DMS153 treated with DMSO at 0.1 percent for 48 hours (cell line): ENCODE measurements around the gene OR5V1.
"Not testable (repeated sequence)": the region's sequence is repeated elsewhere in the genome, so short reads cannot be mapped to it uniquely, and the experiment has no call there.

Experiments used
- DNase-seq: peaks from one replicate; lab custom pipeline; 2025; ENCODE audit not compliant: unreplicated experiment; lab: John Stamatoyannopoulos, UW

OR5V1 gene

GRCh38 chr6:29368765-29369164 is at the start of gene OR5V1:
TSS of gene OR5V1 (minus strand) at chr6:29368865. CDS start at chr6:29356195, 12,670 bp downstream.
- DNase-seq: no peak

GRCh38 chr6:29414588-29414987 is 45.9 kb upstream of the OR5V1 start, which contains the start of gene OR12D1:
TSS of gene OR12D1 (plus strand) at chr6:29414928.
- DNase-seq: no peak

- DNase-seq: no peak
These were observed 35.1 kb upstream of the OR5V1 start for GRCh38 chr6:29403801-29404200.

GRCh38 chr6:29399525-29399924 is 30.9 kb upstream of the OR5V1 start:
- no peak for DNase-seq

- DNase-seq: no peak
These were observed 26.7 kb upstream of the OR5V1 start, which contains the start of gene OR12D2 for GRCh38 chr6:29395331-29395730. TSS of gene OR12D2 (plus strand) at chr6:29395631. CDS start at chr6:29396700, 1,069 bp downstream.

GRCh38 chr6:29388533-29388932 is 19.9 kb upstream of the OR5V1 start:
- DNase-seq: no peak

- no peak for DNase-seq
These were observed 7.3 kb upstream of the OR5V1 start for GRCh38 chr6:29376003-29376402.

- no peak for DNase-seq
These were observed 6.5 kb upstream of the OR5V1 start, which contains the start of gene OR12D3 for GRCh38 chr6:29375191-29375590. TSS of gene OR12D3 (minus strand) at chr6:29375291. CDS start at chr6:29375287, 4 bp downstream.

- no peak for DNase-seq
These were observed 13.1 kb downstream of the OR5V1 start for GRCh38 chr6:29355603-29356002.

- DNase-seq: no peak
These were observed 13.7 kb downstream of the OR5V1 start for GRCh38 chr6:29354980-29355379.

- DNase-seq: not testable (repeated sequence)
These were observed 19.3 kb downstream of the OR5V1 start for GRCh38 chr6:29349348-29349747.

- DNase-seq: no peak
These were observed 23.3 kb downstream of the OR5V1 start for GRCh38 chr6:29345380-29345779.

- no peak for DNase-seq
These were observed 32.4 kb downstream of the OR5V1 start for GRCh38 chr6:29336269-29336668.

- no peak for DNase-seq
These were observed 36.0 kb downstream of the OR5V1 start for GRCh38 chr6:29332676-29333075.

- no peak for DNase-seq
These were observed 42.9 kb downstream of the OR5V1 start for GRCh38 chr6:29325777-29326176.

- DNase-seq: not testable (repeated sequence)
These were observed 45.3 kb downstream of the OR5V1 start for GRCh38 chr6:29323332-29323731.

GRCh38 chr6:29319931-29320330 is 48.7 kb downstream of the OR5V1 start:
- DNase-seq: no peak
